Medulla oblongata (tissue), 1 donor: ENCODE data around the gene PTPRT.

Experiments used
- DNase-seq: peaks from one replicate; pipeline ENCODE4 v3.0.0-alpha.2; 2015; ENCODE audit errors: extremely low spot score

Gene PTPRT

DNA sequence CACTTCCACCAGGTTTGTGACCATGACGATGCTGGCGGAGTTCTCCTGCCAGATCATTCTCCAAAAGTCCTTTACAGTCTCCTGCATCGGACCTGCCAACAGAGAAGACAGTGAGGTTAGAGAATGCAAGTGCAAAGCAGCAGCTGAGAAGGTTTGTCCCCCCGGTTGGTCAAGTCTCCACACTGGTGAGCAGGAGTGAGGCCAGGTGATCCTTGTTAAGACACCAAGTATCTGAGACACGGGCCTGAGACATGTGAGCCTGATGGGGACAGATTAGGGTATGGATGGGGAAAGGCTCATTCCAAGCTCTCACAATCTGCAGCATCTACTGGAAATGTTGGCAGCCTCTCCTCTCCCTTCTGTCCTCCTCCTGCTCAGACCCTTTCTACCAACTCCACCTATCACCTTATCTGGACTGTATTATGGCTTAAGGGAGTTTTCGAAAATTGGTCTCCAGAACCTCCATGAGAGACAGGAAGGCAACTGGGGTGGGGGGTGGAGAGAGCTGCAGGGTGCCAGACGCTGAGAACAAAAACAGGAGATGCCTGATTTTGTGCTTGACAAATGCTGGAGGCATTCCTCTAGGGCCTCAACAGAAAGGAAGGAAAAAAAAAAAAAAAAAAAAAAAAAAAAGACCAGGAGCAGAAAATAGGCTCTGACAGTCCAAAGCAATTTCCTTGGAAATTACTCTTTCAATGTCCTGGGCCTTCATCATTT is 1071.1 kb downstream of the PTPRT start:
- DNase-seq, result no peak

DNA sequence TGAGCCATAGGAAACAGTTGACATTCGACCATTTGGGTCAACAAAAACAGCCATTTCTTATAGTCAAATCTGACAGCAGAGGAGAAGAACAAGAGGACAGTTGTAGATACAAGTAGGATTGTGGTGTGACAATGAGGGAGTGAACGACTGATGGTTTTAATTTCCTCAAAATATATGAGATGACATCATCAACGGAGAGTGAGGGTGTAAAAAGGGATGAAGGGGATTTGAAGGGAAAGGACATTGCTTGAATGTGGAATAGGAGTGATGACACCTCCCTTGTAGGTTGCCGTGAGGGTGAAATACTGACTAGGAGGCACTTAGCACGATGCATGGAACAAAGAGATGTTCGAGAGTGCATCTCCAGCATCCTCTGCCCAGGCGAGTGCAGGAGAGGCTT is 1071.7 kb downstream of the PTPRT start:
- DNase-seq, result no peak

DNA sequence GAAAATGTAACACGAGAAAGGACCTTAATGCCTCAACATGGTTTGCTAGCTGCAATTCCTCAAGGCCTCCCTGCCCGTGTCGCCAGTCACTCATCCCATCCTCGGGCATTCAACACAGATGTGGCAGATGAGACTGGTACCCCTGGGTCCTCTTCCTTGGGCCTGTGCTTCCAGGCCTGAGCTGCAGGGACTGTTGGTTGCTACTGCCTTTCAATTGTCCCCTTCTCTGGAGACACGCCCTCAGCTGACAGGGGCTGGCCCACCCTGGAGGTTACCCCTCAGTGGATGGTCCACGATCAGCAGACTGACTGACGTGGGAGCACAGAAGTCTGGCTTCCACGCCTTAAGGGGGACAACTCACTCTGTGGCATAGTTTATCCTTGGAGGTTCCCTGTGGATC is 1076.5 kb downstream of the PTPRT start:
- no peak for DNase-seq

DNA sequence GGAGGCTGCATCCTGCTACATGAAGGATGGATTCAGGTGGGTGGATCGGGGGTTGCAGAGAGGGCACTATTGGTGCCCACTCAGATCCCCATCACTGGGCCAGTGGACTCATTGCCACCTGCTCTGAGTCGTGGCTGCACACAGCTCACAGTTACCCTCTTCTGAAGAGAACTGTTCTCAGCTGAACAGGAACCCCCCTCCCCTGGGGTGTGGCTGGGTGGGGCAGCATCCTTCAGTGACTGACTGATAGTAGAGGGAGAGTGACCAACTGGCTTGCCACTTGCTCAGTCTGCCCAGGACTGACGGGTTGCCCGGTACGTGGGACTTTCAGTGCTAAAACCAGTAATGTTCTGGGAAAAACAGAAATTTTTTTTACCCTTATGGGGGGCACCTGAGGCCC is 1077.5 kb downstream of the PTPRT start:
- DNase-seq, result no peak

DNA sequence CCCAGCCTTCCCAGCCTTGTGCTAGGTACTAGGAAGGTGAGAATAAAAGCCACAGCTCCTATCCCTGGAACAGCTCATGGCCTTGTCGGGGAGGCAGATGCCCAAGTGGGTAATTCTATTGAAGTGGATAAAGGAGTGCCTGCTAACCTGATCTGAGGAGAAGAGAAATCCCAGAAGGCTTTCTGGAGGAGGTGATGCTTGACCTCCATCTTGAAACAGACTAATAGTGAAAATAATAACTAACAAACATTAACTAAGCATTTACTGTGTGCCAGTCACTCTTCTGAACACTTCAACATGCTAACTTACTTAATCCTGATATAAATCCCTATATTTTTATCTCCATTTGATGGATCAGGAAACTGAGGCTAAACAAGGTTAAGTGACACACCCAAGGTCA is 1078.4 kb downstream of the PTPRT start:
- DNase-seq, result no peak

DNA sequence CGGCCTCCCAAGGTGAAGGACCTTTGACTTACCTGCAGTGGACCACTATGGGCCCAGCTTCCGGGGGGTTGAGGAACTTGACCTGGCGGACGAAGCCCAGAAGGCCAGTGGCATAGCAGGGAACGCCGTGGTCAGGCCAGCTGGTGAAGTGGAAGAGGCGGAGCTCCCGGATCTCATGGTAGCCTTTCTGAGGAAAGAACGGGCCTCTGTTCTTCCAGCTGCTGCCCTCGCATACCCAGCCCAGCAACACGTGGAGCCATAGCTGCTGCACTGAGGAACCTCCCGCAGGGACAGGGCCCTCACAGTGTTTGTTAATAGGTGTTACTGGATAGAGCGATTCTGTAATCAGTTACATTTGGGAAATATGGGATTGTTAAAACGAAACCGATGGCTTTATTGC is 1079.4 kb downstream of the PTPRT start:
- DNase-seq, result peak; percentile 27

DNA sequence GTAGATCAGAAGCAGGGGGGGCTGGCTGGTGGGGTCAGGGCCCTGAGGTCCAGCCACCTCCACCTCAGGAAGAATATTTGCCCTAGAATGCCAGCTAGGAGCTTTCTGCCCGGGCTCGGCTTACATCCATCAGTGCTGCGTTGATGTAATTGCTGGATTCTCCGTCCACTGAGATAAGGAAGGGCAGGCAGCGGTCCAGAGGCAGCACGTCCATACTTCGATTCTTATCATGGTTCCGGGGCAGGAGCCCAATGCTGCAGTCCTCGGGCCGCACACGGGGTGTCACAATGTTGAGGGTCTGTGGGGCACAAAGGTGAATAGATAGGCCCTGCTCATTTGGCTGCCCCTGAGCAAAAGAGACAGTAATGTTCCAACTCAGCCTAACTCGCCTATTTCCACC is 1087.7 kb downstream of the PTPRT start:
- DNase-seq, result no peak

DNA sequence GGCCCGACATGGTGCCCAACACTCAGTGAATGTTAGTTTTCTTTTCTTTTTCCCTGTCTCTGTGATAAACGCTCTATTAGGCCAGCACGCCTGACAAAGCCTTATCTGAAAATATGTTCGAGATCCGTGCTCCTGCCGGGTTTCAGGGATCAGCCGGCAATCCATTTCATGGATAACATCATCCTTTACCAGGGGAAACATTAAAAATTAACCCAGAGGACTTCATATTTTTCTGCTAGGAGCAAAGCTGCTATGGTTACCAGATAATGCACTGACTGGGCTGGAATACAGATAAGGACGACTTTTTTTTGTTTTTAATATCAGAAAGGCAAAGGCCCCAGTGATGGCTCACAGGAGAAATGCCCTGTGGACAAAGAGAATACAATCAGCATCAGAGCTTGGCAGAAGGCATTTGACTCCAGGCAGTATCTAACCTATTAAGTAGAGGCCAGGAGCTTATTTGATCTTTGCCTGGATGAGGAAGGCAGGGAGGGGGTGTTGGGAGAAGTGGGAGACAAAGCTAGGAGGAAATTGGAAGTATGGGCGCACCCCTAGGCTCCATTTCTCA is 1089.5 kb downstream of the PTPRT start:
- DNase-seq, result no peak

DNA sequence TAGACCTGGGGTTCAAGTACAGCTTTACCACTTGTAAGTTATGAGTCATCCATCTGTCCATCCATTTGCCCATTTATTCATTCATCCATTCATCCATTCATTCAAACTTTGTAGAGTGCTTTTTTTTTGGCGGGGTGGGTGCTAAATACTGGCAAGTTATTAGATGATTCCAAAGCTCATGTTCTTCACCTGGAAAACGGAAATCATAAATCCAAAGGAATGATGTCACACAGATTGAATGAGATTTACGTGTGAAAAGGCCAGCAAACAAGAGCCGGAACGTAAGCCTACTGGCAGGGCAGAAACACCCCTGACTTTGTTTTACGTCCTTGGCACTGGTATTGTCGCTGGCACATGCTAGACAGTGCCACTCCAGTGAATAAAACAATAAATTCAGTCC is 1090.6 kb downstream of the PTPRT start:
- DNase-seq, result no peak

DNA sequence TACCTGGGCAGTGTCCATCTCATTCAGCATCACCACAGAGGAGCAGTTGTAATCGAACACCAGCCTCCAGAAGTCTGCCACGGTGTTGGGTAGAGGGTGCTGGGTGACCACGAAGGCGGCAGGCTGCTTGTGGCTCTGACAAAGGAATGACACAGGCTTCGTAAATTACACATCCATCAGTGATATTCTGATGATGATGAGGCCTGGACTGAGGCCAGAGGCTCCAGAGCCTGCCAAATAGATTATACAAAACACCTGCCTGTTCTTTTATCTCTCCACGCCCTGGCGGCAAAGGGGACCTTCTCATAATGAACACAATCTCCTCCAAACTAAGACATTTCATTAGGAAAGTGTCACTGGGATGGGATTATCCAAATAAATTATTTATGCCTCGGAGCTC is 1091.3 kb downstream of the PTPRT start:
- DNase-seq, result no peak

DNA sequence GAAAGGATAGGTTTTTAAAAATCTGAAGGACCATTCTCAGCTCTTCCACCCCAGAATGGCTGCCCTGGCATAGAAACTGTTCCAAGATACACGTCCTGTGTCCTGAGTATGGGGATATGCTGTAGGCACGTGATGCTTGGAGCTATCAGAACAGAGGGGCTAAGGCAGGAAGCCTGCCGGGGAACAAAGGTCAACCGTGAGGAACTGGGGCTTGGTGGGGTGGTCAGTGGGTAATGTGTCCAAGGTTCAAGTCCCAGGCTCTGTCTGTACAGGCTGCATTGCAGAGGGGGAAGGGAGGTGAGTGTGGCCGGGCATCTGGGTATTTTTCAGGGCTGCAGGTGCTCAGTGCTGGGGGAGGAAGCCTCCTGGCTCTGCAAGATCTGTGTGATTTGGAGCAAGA is 1092.0 kb downstream of the PTPRT start:
- no peak for DNase-seq

DNA sequence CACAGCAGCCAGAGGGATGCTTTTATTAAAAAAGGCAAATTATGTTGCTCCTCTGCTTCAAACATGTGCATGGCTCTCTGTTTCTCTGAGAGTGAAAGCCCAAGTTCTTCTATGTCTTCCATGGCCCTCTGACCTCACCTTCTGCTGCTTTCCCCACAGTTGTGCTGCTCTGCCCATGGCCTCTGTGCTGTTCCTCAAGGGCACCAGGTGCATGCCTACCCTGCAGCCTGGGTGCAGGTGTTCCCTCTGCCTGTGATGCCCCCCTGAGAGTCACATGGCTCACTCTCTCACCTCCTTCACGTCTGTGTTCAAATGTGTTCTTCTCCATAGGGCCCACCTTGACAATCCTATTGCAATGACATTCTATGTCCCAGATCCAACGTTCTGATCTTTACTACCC is 1094.5 kb downstream of the PTPRT start:
- no peak for DNase-seq

DNA sequence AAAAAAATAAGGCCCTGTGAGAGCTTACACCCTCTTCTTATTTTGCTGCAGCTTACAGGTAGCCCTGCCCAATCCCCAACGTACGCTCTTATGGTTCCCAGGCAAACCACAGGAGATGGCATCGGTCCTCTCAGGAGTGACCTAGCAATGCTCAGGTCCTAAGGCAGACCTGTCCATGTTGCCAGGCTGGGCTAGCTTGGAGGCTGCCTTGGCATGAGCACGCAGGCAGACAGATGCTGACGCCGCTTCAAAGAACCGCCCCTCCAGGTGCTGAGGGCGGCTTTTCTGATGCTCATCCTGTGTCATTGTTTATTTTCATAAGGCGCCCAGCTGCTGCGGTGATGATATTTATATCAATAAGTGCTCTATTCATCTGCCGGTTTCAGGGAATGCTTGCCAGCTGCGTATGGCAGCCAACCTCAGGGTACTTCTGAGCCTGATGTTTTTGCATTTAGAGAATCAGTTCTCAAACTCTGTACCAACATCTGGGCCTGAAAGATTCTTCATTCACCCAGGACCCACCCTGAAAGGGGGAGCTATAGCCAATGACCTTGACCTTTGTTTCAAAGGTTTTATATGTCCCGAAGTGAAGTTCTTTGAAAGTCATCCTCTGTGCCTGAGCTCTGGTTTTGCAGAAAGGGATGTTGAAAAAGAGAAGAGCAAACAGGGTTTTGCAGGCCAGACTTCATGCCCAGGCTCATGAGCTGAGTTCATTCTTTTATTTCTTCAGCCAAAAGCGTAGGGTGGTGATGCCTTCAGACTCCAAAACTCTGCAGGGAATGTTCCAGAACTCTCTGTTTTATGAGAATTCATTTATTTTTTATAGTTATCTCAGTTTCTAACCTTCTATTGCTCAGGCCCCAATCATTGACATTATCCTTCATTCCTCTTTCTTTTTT is 1095.9 kb downstream of the PTPRT start:
- no peak for DNase-seq

DNA sequence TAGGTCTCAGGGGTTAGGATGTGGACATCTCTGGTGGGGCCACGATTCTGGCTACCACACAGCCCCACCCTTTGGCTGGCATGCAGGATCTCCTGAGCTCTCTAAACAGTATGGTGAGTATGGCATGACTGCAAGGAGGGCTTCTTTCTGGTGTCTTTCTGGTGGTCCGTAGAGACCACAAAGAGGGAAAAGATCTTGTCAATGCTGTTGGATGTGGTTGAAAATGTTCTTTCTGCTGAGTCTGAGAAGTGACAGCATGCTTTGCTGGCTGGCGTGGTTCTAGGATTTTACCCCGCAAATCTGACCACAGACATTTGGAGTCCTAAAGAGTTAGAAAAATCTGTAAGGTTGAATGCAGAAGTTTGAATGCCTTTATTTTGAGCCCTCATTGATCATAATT is 1096.7 kb downstream of the PTPRT start:
- no peak for DNase-seq

DNA sequence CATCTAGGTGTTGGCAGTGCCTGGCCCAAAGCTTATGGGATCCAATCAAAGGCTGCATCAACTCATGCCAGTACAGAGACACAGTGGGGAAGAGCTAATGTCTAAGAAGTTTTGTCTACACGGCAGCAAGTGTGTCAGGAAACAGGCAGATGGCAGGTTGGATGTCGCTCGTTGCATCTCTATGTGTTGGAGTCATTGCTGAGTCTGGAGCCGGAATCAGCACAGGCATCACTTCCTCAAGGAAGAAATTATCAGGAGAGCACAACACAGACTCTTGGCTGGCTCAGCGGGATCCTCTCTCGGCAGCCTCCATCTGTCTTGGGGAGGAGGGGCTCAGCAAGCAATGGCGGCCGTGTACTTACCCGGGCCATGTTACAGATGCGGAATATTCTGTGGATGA is 1104.3 kb downstream of the PTPRT start:
- no peak for DNase-seq

DNA sequence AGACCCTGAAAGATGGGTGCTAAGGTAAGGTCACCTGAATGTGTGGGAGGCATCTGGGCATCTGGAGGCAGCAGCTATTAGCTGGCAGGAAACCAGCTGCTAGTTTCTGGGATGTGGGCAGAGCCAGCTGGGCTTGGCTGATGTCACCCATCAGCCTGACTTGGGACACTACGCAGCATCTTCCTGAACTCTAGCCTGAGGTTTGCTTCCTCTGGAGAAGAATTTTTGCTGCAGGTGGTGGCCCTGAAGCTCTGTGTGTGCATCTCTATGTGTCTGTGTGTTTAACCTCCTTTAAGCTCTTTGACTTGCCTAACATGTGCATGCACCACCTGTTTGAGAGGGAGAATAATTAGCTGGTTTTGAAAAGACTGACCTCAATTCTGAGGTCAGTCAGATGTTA is 1106.4 kb downstream of the PTPRT start:
- DNase-seq, result no peak

DNA sequence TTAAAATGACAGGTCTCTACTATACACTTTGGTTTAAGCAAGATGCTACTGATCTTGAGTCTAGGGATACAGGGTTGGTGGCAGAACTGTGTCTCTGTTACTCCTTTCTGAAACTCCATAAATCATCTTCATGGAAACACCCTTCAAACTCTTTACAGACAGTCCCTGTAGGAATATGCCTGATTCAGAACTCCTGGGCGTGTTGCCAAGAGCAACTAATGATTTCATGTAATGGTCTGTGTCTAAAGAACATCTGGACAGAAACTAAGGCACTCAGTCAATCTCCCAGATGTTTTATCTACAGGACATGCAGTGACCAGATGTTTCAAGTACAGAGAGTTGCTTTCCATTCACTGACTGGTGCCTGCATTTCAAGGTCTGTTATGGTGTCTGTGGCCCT is 1107.1 kb downstream of the PTPRT start:
- peak; percentile 3 for DNase-seq

DNA sequence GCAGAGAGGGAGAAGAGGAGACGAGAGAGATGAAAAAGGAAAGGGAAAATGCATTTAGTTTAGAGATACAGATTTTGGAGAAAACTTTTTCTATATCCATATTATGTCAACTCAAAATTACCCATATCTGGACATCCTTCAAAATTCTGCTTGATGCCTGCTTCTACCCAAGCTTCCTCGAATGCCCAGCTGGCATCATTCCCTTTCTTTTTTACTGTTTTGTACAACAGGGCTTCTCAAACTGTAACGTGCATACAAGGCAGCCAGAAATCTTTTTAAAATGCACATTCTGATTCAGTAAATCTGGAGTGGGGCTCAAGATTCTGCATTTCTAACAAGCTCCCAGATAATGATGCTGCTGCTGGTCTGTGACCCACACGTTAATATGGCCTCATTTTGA is 1108.8 kb downstream of the PTPRT start:
- no peak for DNase-seq

DNA sequence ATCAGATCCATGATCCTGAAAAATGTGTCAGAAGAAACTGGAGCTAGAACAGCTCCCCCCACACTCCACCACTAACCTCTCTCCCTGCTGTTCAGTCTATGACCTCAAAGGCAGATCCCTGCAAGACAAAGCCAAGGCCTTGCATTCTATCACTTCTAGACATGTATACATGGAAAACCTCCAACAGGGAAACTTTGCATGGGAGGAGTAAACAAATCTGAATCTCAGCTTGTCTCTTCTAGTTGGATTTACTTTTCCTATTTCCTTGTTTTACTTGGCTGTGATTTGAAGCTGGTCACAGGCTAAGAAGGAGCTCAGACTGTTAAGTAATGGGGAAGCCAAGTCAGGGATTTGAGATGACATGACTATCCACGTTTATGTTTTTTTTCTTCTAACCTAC is 1114.8 kb downstream of the PTPRT start:
- no peak for DNase-seq

DNA sequence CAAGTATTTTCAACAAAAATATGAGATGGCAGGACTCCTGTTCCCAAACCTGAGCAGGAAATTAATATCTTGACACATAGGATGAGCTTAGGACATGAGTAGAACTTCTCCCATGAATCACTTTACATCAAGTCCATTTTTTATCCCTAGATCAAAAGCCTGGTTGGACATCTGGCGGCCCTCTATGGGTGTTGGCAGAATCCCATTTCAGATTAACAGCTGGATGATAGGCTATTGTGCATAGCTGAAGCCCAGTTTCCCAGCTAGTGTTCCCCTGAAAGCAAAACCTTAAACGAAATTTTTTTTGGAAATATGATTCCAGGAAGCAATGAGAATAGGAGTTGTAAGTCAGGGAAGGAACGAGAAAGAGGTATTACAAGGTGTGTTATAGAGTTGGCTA is 1122.1 kb downstream of the PTPRT start:
- no peak for DNase-seq

DNA sequence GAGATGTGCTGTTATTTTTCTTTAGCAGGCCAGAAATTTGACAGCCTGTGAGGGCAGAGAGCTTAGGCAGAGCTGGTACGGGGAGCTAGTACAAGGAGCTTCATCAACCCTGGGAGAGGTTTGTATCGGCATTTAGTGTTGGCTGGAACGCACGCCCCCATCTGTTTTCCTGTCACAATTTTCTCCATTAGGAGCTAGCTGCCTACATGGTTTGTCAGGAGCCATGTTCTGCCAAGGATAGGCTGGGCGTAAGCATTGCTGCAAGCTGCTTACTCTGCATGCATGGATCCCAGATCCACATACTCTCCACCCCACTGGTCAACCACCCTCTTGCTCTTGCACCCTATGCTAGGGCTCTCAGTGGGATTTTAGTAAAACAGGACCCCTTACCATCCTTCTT is 1122.5 kb downstream of the PTPRT start:
- no peak for DNase-seq

DNA sequence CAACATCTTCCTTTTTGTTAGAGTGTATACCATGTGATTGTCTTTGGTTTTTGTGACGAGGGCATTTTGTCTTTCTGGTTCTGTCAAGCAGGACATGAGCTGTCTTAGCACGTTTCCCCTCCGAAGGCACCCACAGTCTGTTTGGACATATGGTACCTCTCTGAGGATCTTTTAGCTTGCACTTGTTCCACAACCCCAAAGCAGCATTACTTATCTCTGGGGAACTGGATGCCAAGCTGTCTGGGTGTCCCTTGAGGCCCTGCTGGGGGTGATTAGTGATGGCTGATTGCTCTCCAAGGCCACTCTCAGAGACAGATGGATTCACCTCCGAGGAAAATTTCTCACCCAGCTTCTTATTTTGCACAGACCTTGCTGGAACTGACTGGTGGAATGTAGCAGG is 1126.6 kb downstream of the PTPRT start:
- DNase-seq, result no peak

DNA sequence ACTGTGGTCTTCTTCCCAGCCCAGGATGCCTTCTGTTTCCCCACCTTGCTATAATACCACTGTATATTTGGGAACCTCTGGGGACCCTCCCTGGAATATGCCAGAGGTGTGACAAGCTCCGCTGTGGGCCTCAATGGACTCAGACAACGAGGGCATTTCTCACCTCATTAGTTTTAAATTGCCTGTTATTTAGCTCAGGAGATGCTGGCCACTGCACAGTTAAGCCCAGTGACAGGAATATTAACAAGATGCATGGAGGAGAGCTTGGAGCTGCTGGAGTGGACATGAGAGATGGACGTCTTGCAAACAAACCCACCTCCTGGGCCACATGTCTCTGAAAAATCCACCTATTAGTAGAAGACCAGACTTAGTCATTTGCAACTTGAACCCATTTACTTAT is 1136.4 kb downstream of the PTPRT start:
- DNase-seq, result no peak
